ENCODE measurements around the gene KRTAP10-5.
"Not testable (repeated sequence)": the region's sequence is repeated elsewhere in the genome, so short reads cannot be mapped to it uniquely, and the experiment has no call there.

The KRTAP10-5 gene

GRCh38 chr21:44612029-44612486 lies 31.7 kb upstream of the KRTAP10-5 start, which contains the start of gene KRTAP10-8:
Gene KRTAP10-8, plus strand, starts transcription at chr21:44612079. Its CDS starts 22 bp downstream, at chr21:44612101.
- no peak for DNase-seq (ENCODE audit: insufficient read length, low spot score)
- no peak for FAIRE-seq
- no peak for TF ChIP-seq SPI1 (IDR thresholded peaks at IDR 0.05; ENCODE audit: low read depth, low read length)
- TF ChIP-seq PAX5 (IDR thresholded peaks at IDR 0.05; ENCODE audit: insufficient read depth, low read length, severe bottlenecking), result no peak
- TF ChIP-seq POLR2AphosphoS5 (IDR thresholded peaks at IDR 0.05; ENCODE audit: low read depth, low read length), result no peak

GRCh38 chr21:44611551-44611950 lies 31.1 kb upstream of the KRTAP10-5 start:
- DNase-seq (ENCODE audit: insufficient read length, low spot score) (no peak), FAIRE-seq (no peak)
- no peak for TF ChIP-seq POLR2AphosphoS5 (IDR thresholded peaks at IDR 0.05; ENCODE audit: low read depth, low read length)
- no peak for TF ChIP-seq PAX5 (IDR thresholded peaks at IDR 0.05; ENCODE audit: insufficient read depth, low read length, severe bottlenecking)
- no peak for TF ChIP-seq POLR2A (IDR thresholded peaks at IDR 0.05; ENCODE audit: low read depth, low read length)

GRCh38 chr21:44610157-44610843 lies 29.9 kb upstream of the KRTAP10-5 start:
- DNase-seq (ENCODE audit: insufficient read length, low spot score); FAIRE-seq: not testable (repeated sequence)

GRCh38 chr21:44609193-44609592 lies 28.8 kb upstream of the KRTAP10-5 start:
- no peak for TF ChIP-seq POU2F2 (IDR thresholded peaks at IDR 0.05; ENCODE audit: low read depth, low read length)
- TF ChIP-seq SPI1 (IDR thresholded peaks at IDR 0.05; ENCODE audit: low read depth, low read length), result no peak
- TF ChIP-seq POLR2AphosphoS5 (IDR thresholded peaks at IDR 0.05; ENCODE audit: low read depth, low read length), result no peak
- TF ChIP-seq POLR2A (IDR thresholded peaks at IDR 0.05; ENCODE audit: low read depth, low read length), result no peak
- TF ChIP-seq PAX5 (IDR thresholded peaks at IDR 0.05; ENCODE audit: insufficient read depth, low read length, severe bottlenecking), result no peak
- no peak for TF ChIP-seq TAF1 (IDR thresholded peaks at IDR 0.05; ENCODE audit: low read depth, low read length)
- DNase-seq (ENCODE audit: insufficient read length, low spot score), result no peak
- FAIRE-seq, result no peak

- TF ChIP-seq TAF1 (IDR thresholded peaks at IDR 0.05; ENCODE audit: low read depth, low read length), result no peak
- no peak for TF ChIP-seq SPI1 (IDR thresholded peaks at IDR 0.05; ENCODE audit: low read depth, low read length)
- no peak for TF ChIP-seq PAX5 (IDR thresholded peaks at IDR 0.05; ENCODE audit: insufficient read depth, low read length, severe bottlenecking)
- TF ChIP-seq POLR2A (IDR thresholded peaks at IDR 0.05; ENCODE audit: low read depth, low read length), result no peak
- TF ChIP-seq POLR2AphosphoS5 (IDR thresholded peaks at IDR 0.05; ENCODE audit: low read depth, low read length), result no peak
- TF ChIP-seq POU2F2 (IDR thresholded peaks at IDR 0.05; ENCODE audit: low read depth, low read length), result no peak
- no peak for DNase-seq (ENCODE audit: insufficient read length, low spot score)
- no peak for FAIRE-seq
Measured at GRCh38 chr21:44606495-44606894, 26.1 kb upstream of the KRTAP10-5 start.

GRCh38 chr21:44603911-44604310 lies 23.5 kb upstream of the KRTAP10-5 start:
- FAIRE-seq (no peak), DNase-seq (ENCODE audit: insufficient read length, low spot score) (no peak)
- no peak for TF ChIP-seq TAF1 (IDR thresholded peaks at IDR 0.05; ENCODE audit: low read depth, low read length)
- TF ChIP-seq POLR2AphosphoS5 (IDR thresholded peaks at IDR 0.05; ENCODE audit: low read depth, low read length), result no peak
- TF ChIP-seq SPI1 (IDR thresholded peaks at IDR 0.05; ENCODE audit: low read depth, low read length), result no peak
- TF ChIP-seq PAX5 (IDR thresholded peaks at IDR 0.05; ENCODE audit: insufficient read depth, low read length, severe bottlenecking), result no peak
- TF ChIP-seq POU2F2 (IDR thresholded peaks at IDR 0.05; ENCODE audit: low read depth, low read length), result no peak

GRCh38 chr21:44603109-44603875 lies 22.9 kb upstream of the KRTAP10-5 start:
- FAIRE-seq, result no peak
- TF ChIP-seq TAF1 (IDR thresholded peaks at IDR 0.05; ENCODE audit: low read depth, low read length), result no peak
- TF ChIP-seq POU2F2 (IDR thresholded peaks at IDR 0.05; ENCODE audit: low read depth, low read length), result no peak
- no peak for TF ChIP-seq SPI1 (IDR thresholded peaks at IDR 0.05; ENCODE audit: low read depth, low read length)
- no peak for TF ChIP-seq POLR2A (IDR thresholded peaks at IDR 0.05; ENCODE audit: low read depth, low read length)
- TF ChIP-seq PAX5 (IDR thresholded peaks at IDR 0.05; ENCODE audit: insufficient read depth, low read length, severe bottlenecking), result no peak
- no peak for TF ChIP-seq POLR2AphosphoS5 (IDR thresholded peaks at IDR 0.05; ENCODE audit: low read depth, low read length)

GRCh38 chr21:44602463-44602850 lies 22.1 kb upstream of the KRTAP10-5 start:
- no peak for DNase-seq (ENCODE audit: insufficient read length, low spot score)
- TF ChIP-seq POLR2A (IDR thresholded peaks at IDR 0.05; ENCODE audit: low read depth, low read length) (no peak), POLR2AphosphoS5 (IDR thresholded peaks at IDR 0.05; ENCODE audit: low read depth, low read length) (no peak), SPI1 (IDR thresholded peaks at IDR 0.05; ENCODE audit: low read depth, low read length) (no peak), TAF1 (IDR thresholded peaks at IDR 0.05; ENCODE audit: low read depth, low read length) (no peak), POU2F2 (IDR thresholded peaks at IDR 0.05; ENCODE audit: low read depth, low read length) (no peak)
- no peak for FAIRE-seq

More at GRCh38 chr21:44603109-44603875, 22.9 kb upstream of the KRTAP10-5 start:
- DNase-seq (ENCODE audit: insufficient read length, low spot score), result no peak

- DNase-seq (ENCODE audit: insufficient read length, low spot score), result no peak
Measured at GRCh38 chr21:44601596-44602462, 21.4 kb upstream of the KRTAP10-5 start.

GRCh38 chr21:44601091-44601490 lies 20.7 kb upstream of the KRTAP10-5 start:
- FAIRE-seq; DNase-seq (ENCODE audit: insufficient read length, low spot score): not testable (repeated sequence)

More at GRCh38 chr21:44601596-44602462, 21.4 kb upstream of the KRTAP10-5 start:
- TF ChIP-seq PAX5 (IDR thresholded peaks at IDR 0.05; ENCODE audit: insufficient read depth, low read length, severe bottlenecking) (no peak), TAF1 (IDR thresholded peaks at IDR 0.05; ENCODE audit: low read depth, low read length) (no peak), POU2F2 (IDR thresholded peaks at IDR 0.05; ENCODE audit: low read depth, low read length) (no peak), POLR2A (IDR thresholded peaks at IDR 0.05; ENCODE audit: low read depth, low read length) (no peak), POLR2AphosphoS5 (IDR thresholded peaks at IDR 0.05; ENCODE audit: low read depth, low read length) (no peak), SPI1 (IDR thresholded peaks at IDR 0.05; ENCODE audit: low read depth, low read length) (no peak)
- FAIRE-seq, result no peak

- not testable (repeated sequence) for FAIRE-seq; DNase-seq (ENCODE audit: insufficient read length, low spot score)
Measured at GRCh38 chr21:44600118-44600978, 19.9 kb upstream of the KRTAP10-5 start, which contains the start of gene KRTAP10-7. Gene KRTAP10-7, plus strand, starts transcription at chr21:44600597. Its CDS starts 25 bp downstream, at chr21:44600622.

Measured in GM12891 (cell line).